T-helper 2 cell (primary cell): ENCODE measurements around the gene TSC1.
"Not testable (repeated sequence)": the region's sequence is repeated elsewhere in the genome, so short reads cannot be mapped to it uniquely, and the experiment has no call there.

Experiments
- DNase-seq, 5 experiments: peaks; one replicate each; pipeline versions ENCODE4 v3.0.0 to v3.0.0-alpha.2; 2012 to 2022

The TSC1 gene

GRCh38 chr9:132975961-132976360 lies 31.5 kb upstream of the TSC1 start:
- no peak for DNase-seq

GRCh38 chr9:132973713-132974112 lies 29.3 kb upstream of the TSC1 start:
- DNase-seq, result peak in 1 of 5 experiments; percentile 51

DNA sequence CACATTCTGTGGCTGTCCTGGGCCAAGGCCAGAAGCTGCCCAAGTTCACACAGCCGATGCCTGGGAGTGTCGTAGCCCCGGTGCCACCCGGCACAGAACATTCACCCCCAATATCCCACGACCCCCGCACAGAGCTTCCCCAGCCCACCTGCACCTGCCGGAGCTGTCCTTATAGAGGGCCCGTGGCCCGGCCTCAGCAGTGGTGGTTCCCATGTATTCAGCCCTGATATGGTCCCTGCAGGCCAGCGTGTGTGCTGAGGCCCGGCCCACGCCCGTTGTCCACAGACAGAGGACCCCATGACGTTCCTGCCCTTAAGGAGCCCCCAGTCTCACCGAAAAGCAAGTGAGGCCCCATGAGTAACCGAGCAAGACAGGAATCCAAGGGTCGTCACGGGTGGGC lies 28.8 kb upstream of the TSC1 start:
- DNase-seq, result no peak

DNA sequence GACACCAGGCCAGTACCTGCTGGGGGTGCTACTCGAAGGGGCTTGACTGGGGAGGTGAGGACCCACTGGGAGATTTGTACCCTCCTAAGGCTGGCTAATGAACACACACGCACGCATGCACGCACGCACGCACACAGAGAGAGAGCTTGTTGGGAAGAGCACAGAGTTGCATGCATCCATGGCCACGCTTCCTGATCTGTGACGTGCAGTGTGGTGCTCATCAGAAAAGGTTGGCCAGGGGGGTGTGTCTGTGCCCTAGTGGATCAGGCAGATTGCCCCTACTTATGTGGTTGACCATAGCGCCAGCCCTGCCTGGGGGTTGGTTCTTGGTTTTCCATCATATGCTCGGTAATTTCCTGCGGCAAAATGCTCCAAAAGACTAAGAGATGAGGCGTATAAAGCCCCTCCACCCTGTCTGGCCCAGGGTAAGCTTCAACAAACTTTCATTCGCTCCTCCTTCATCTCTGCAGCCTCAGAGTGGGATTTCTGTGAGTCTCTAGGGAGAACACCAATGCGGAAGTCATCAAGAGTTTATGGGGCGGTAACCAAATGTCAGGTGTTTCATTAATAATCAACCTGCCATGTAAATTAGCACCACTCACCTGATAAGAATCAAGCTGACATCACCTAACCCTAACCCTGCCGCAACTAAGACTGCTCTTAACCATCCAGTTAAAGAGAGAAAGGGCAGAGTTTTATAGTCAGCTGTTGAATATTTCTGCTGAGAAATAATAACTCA lies 26.1 kb upstream of the TSC1 start:
- no peak for DNase-seq

DNA sequence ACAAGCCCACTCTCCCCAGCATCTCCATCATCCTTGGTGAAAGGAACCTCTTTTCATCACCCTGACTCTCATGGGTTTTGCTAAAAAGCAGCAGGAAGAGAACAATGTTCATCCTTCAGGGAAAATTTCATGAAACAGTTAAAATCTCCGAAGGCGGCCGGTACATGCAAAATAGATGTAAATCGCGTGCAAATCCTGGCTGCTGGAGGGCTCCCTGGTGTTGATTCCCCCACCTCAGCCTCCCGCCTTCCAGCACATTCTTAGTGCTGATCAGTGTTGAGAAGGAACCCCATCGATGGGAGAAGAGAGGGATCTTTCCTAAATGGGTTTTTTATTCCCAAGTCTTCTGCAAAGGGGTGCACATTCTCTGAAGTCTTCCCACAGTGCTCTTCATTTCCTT lies 25.4 kb upstream of the TSC1 start:
- no peak for DNase-seq

DNA sequence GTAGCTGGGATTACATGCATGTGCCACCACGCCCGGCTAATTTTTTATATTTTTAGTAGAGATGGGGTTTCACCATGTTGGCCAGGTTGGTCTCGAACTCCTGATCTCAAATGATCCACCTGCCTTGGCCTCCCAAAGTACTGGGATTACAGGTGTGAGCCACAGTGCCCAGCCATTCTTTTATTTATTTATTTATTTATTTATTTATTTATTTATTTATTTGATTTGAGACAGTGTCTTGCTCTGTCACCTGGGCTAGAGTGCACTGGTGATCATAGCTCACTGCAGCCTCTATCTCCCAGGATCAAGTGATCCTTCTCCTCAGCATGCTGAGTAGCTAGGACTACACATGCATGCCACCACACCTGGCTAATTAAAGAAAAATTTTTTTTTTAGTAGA lies 23.5 kb upstream of the TSC1 start:
- not testable (repeated sequence) for DNase-seq

GRCh38 chr9:132965478-132965877 lies 21.1 kb upstream of the TSC1 start:
- DNase-seq, result no peak

GRCh38 chr9:132961002-132961401 lies 16.6 kb upstream of the TSC1 start:
- no peak for DNase-seq

DNA sequence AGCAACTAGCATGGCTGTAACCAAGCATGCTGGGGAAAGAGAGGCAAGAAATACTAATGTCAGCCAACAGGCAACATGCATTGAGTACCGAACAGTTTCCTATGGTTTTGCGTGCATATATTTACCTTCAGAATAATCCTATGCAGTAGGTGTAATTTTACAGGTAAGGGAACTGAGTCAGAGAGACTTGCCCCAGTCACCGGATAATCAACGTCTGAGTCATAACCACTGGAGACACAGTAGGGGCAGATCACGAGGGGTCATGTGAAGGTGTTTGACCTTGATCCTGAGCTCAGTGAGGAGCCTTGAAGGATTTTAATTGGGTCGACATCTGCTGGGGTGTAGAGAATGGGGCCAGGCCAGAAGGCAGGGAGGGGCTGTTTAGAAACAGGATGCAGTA lies 13.4 kb upstream of the TSC1 start:
- DNase-seq, result no peak

- DNase-seq, result no peak
Measured at GRCh38 chr9:132955768-132956167, 11.4 kb upstream of the TSC1 start.

DNA sequence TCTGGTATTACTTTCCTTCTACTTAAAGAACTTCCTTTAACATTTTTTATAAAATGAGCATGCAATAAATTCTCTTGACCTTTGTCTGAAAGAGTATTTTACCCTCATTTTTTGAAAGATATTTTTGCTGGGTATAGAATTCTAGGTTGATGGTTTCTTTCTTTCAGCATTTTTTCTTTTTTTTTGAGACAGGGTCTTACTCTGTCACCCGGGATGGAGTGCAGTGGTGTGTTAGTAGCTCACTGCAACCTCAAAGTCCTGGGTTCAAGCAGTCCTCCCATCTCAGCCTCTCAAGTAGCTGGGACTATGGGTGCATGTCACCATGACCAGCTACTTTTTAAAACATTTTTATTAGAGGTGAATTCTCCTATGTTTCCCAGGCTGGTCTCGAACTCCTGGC lies 10.7 kb upstream of the TSC1 start:
- DNase-seq, result no peak

DNA sequence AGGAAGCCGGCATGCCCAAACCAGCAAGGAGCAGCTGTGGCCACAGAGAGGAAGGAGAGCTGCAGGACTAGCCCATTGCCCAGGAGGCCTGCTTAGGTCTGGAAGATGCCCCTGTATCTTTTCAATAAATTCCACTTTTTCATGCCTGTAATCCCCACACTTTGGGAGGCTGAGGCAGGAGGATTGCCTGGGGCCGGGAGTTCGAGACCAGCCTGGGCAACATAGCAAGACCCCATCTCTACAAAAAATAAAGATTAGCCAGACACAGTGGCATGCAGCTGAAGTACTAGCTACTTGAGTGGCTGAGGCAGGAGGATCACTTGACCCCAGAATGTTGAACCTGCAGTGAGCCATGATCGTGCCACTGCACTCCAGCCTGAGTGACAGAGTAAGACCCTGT lies 5.3 kb upstream of the TSC1 start:
- DNase-seq, result no peak

GRCh38 chr9:132948482-132949050 lies 4.2 kb upstream of the TSC1 start:
- no peak for DNase-seq

DNA sequence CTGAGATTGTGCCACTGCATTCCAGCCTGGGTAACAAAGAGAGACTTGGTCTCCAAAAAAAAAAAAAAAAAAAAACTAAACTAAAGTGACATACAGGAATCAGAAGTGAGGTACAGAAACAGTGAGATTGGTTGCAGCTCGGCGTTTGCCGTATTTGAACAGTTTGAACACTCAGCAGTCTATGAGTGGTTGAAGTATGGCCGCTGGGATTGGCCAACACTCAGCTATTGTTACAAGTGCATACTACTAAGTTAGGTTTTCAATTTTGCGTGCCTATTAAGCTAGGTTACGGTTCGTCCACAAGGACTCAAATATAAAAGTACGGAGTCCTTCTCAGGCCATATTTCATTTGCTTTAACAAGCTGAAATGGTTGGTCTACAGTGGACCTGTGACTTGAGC lies 3.3 kb upstream of the TSC1 start:
- DNase-seq, result no peak

DNA sequence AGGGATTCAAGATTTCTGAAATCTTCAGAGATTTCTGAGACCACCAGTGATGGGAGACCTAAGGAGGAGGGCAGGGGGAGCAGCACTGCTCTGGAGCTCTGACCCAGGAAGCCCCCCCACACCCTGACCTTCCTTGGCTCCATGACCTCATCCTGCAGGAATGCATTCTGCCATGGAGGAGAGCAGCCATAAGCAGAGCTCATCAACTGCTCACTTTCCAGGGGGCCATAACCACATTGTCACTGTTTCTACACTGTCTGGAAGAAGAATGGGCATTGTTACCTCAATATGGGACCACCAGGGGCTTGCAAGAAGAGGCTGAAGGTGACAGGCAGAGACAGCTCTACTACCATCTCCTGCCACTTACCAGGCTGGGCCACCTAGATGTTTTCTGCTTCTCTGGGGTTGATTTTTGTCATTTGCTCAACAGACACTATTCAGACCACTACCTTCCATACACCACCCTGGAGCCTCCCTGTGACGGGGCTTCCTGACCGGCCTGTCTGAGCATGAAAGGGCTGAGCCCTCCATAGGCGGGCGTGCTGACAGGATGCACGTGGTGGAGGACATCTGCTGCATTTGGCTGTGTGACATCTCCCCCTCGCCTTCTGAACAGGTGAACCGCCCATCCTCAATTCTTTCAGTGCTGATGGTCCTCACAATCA lies 2.3 kb upstream of the TSC1 start:
- DNase-seq, result no peak

- no peak for DNase-seq
Measured at GRCh38 chr9:132946211-132946610, 1.8 kb upstream of the TSC1 start.

DNA sequence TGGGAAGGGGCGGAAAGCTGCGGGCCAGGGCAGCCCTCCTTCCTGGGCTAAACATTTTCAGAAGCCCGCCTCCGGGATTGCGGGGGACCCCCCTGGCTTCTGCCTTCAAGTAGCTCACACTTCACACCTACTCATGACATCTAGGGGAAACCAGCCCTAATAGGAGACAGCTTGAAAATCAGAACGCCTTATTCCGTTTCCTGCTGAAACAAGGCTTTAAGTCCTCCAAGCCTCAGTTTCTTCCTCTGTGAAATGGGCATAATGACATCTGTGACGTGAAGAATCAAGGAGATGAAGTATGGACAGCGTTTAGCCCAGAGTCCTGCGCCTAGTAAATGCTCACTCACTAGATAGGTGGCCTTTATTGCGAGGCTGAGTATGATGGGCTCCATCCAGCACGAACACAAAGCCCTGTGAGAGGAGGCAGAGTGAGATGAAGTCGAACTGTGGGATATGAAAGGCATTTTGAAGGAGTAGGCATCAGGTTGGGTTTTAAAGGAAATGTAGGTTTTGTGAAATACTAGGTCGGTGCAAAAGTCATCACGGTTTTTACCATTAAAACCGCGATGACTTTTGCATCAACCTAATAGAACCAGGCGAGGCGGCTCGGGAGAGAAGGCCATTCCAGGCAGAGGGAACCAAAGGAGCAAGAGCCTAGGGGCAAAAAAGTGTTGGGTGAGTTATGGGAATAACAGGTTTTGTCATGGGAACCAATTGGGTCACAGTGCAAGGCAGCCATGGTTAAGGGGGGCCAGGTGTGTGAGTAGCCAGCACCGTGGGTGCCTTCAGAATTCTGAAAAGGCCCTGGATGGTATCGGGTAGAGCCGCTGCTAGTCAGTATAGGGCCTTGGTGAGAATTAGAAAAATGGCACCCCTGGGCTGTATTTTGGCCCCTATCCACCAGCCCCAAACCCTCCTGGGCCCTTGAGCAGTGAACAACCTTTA lies 1.0 kb upstream of the TSC1 start:
- no peak for DNase-seq

DNA sequence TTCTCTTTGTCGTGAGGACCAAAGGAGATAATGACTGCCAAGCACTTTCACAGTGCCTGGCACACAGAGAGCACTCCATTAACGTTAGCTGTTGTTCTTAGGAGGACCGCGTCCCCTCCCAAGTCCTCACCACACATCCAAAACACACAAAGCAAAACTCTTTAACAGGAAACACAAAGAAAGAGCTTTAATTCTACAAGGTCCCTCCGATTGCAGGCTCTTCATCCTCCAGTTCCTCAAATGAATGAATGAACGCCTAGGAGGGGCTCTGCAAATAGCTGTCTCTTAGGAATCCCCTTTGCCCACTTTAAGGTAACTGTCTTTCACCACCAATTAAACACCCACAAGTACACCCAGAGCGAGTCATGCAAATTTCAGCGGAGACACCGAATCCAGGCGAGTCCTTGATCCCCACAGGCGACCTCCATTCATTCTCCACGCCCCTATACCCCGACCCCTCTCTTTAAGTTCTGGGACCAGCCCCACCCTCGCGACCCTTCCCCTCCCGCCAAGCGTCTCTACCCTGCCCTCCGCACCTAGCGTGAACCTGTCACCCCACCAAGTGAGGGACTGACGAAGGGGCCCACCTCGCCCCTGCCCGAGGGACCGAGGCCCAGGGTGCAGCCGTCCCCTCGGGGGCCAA lies 644 bp downstream of the TSC1 start:
- peak in 2 of 5 experiments; percentile 1 to 20 for DNase-seq

GRCh38 chr9:132942541-132943182 lies 1.8 kb downstream of the TSC1 start:
- no peak for DNase-seq

GRCh38 chr9:132939169-132939568 lies 5.2 kb downstream of the TSC1 start:
- DNase-seq, result no peak

DNA sequence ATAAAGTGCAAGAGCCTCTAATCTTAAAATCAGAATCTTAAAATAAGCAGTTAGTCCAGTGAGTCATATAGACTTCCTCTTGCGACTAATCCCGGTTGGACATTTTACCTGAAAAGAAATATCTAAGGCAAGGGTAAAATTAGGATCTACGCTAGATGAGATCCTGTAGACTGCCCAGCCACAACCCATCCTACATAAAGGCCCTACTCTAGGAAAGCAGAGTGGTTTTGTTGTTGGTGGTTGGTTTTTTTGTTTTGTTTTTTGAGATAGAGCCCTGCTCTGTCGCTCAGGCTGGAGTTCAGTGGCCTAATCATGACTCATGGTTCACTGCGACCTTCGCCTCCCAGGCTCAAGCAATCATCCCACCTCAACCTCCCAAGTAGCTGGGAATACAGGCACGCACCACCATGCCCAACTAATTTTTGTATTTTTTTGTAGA lies 6.9 kb downstream of the TSC1 start:
- no peak for DNase-seq

DNA sequence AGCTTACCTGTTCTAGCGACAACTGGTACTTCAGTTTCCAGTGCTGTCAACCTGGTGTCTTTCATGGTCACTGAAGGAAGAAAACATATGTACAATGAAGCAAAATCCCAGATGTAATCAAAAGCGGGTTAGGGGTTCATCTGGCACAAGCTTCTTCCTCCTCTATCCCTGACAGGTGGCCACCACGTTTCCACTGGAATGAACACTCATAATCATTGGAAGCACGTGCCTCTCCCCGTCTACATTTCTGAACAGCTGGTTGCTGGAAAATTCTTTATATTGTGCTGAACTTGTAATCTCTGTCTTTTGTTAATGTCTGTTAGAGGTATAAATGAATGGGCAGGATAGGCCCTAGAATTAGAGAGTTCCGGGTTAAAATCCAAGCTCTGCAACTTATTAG lies 9.4 kb downstream of the TSC1 start:
- DNase-seq, result no peak
